OCI-LY1 (cell line): Measurements from ENCODE around the gene IQSEC1.

Experiments
- H2AFZ ChIP-seq: fragments of 200-600 bp; sonication (generic), shearing (Covaris generic); 2 replicates; pipeline ENCODE4 v1.6.0; 2014; ENCODE audit warnings: antibody characterized with exemption, mild to moderate bottlenecking, low read length
- H3F3A ChIP-seq: fragments of 200-600 bp; sonication (generic), shearing (Covaris generic); 2 replicates; pipeline ENCODE4 v1.6.0; 2014; ENCODE audit warnings: mild to moderate bottlenecking, antibody characterized with exemption, low read length, moderate library complexity; ENCODE audit not compliant: insufficient read depth
- H3K27ac ChIP-seq: fragments of 200-600 bp; sonication (generic); 2 replicates; pipeline ENCODE4 v1.5.1; 2014; ENCODE audit warnings: low read length, mixed run types, mild to moderate bottlenecking, low read depth; ENCODE audit not compliant: poor library complexity, severe bottlenecking
- H3K27me3 ChIP-seq: fragments of 200-600 bp; sonication (generic); 2 replicates; pipeline ENCODE4 v1.6.0; 2014; ENCODE audit warnings: antibody characterized with exemption, mild to moderate bottlenecking, low read length, moderate library complexity; ENCODE audit not compliant: insufficient read depth
- H3K36me3 ChIP-seq: fragments of 200-600 bp; sonication (generic); 2 replicates; pipeline ENCODE4 v1.6.1; 2014; ENCODE audit warnings: mild to moderate bottlenecking, antibody characterized with exemption, low read length, moderate library complexity, mixed read lengths; ENCODE audit not compliant: insufficient read depth
- H3K4me1 ChIP-seq: fragments of 200-600 bp; sonication (generic); 2 replicates; pipeline ENCODE4 v1.5.1; 2014; ENCODE audit warnings: mild to moderate bottlenecking, low read length, moderate library complexity; ENCODE audit not compliant: insufficient read depth, severe bottlenecking
- H3K4me2 ChIP-seq: fragments of 200-600 bp; sonication (generic), shearing (Covaris generic); 2 replicates; pipeline ENCODE4 v1.6.1; 2014; ENCODE audit warnings: low read length
- H3K4me3 ChIP-seq: fragments of 200-600 bp; sonication (generic); 2 replicates; pipeline ENCODE4 v1.5.1; 2014; ENCODE audit warnings: low read length, low read depth, mild to moderate bottlenecking, mixed read lengths; ENCODE audit not compliant: poor library complexity, severe bottlenecking
- H3K79me2 ChIP-seq: fragments of 200-600 bp; shearing (Covaris generic); 2 replicates; pipeline ENCODE4 v1.6.1; 2016; ENCODE audit warnings: mixed run types, low read length, mixed read lengths; ENCODE audit not compliant: insufficient read depth
- H3K9ac ChIP-seq: fragments of 200-600 bp; sonication (generic), shearing (Covaris generic); 2 replicates; pipeline ENCODE4 v1.6.1; 2014; ENCODE audit warnings: mild to moderate bottlenecking, low read length, mixed read lengths
- H3K9me2 ChIP-seq: fragments of 200-600 bp; sonication (generic), shearing (Covaris generic); 2 replicates; pipeline ENCODE4 v1.6.1; 2014; ENCODE audit warnings: low read depth, mild to moderate bottlenecking, low read length, mixed read lengths
- H3K9me3 ChIP-seq: fragments of 200-600 bp; shearing (Covaris generic); 2 replicates; pipeline ENCODE4 v1.6.1; 2014; ENCODE audit warnings: low read length, mixed read lengths
- H4K20me1 ChIP-seq: fragments of 200-600 bp; sonication (generic), shearing (Covaris generic); 2 replicates; pipeline ENCODE4 v1.6.0; 2016; ENCODE audit warnings: mild to moderate bottlenecking, low read length; ENCODE audit not compliant: insufficient read depth
- CTCF ChIP-seq: fragments of 200-600 bp; sonication (generic), shearing (Covaris generic); IDR thresholded peaks from 2 replicates; pipeline ENCODE4 v1.5.1; 2017; ENCODE audit warnings: mild to moderate bottlenecking, antibody characterized with exemption, low read length, moderate library complexity, mixed read lengths
- EZH2 ChIP-seq: fragments of 200-600 bp; sonication (generic), shearing (Covaris generic); IDR thresholded peaks from 2 replicates; pipeline ENCODE4 v1.8.0; 2017; ENCODE audit warnings: borderline replicate concordance, mixed run types, mild to moderate bottlenecking, antibody characterized with exemption, low read length, moderate library complexity, mixed read lengths

The IQSEC1 gene

GRCh38 chr3:12955651-12956315, 117.4 kb downstream of the IQSEC1 start:
- no peak for TF ChIP-seq CTCF
- TF ChIP-seq EZH2: no peak
- H3K4me1 ChIP-seq: no peaks in the 10 kb centered on the region
- no peaks in the 10 kb centered on the region; the same call in 1 of the 2 replicates for H3K27me3 ChIP-seq
- H3K9me3 ChIP-seq: no peaks in the 10 kb centered on the region
- H3K9me2 ChIP-seq: no peaks in the 10 kb centered on the region
- H3K4me2 ChIP-seq: no peak overlapping the region
- no peak overlapping the region for H2AFZ ChIP-seq
- H3K79me2 ChIP-seq: no peaks in the 10 kb centered on the region
- no peak overlapping the region for H3K9ac ChIP-seq
- H3F3A ChIP-seq: no peaks in the 10 kb centered on the region
- no peak overlapping the region for H3K4me3 ChIP-seq
- no peak overlapping the region for H3K27ac ChIP-seq
- H3K36me3 ChIP-seq: no peaks in the 10 kb centered on the region
- no peaks in the 10 kb centered on the region for H4K20me1 ChIP-seq

GRCh38 chr3:12954891-12955650, 118.2 kb downstream of the IQSEC1 start:
- Histone ChIP-seq H3K27ac (no peak overlapping the region), H3F3A (no peaks in the 10 kb centered on the region), H2AFZ (no peak overlapping the region), H3K9me2 (no peaks in the 10 kb centered on the region), H3K9ac (no peak overlapping the region), H3K27me3 (no peaks in the 10 kb centered on the region; the same call in 1 of the 2 replicates), H3K4me2 (no peak overlapping the region), H4K20me1 (no peaks in the 10 kb centered on the region), H3K4me3 (no peak overlapping the region), H3K4me1 (no peaks in the 10 kb centered on the region), H3K79me2 (no peaks in the 10 kb centered on the region), H3K36me3 (no peaks in the 10 kb centered on the region), H3K9me3 (no peaks in the 10 kb centered on the region)
- TF ChIP-seq CTCF (no peak), EZH2 (no peak)

GRCh38 chr3:12954180-12954579, 119.0 kb downstream of the IQSEC1 start:
- Histone ChIP-seq H3K27me3 (no peaks in the 10 kb centered on the region; the same call in 1 of the 2 replicates), H4K20me1 (no peaks in the 10 kb centered on the region), H3K4me1 (no peaks in the 10 kb centered on the region), H3K4me3 (no peak overlapping the region), H3K4me2 (no peak overlapping the region), H2AFZ (no peak overlapping the region), H3K9me3 (no peaks in the 10 kb centered on the region), H3K79me2 (no peaks in the 10 kb centered on the region), H3K9me2 (no peaks in the 10 kb centered on the region), H3K27ac (no peak overlapping the region), H3K36me3 (no peaks in the 10 kb centered on the region), H3K9ac (no peak overlapping the region), H3F3A (no peaks in the 10 kb centered on the region)
- no peak for TF ChIP-seq CTCF
- no peak for TF ChIP-seq EZH2
